ENCODE measurements around the gene TRIOBP. TPM values are rescaled to one million over a fixed set of nuclear protein-coding genes. Genes with fewer than 3 reads are reported as not detected.

TRIOBP gene
- total and polyA plus RNA-seq, 7 donors = 19.1 to 42.7 (median 24.6) TPM

DNA sequence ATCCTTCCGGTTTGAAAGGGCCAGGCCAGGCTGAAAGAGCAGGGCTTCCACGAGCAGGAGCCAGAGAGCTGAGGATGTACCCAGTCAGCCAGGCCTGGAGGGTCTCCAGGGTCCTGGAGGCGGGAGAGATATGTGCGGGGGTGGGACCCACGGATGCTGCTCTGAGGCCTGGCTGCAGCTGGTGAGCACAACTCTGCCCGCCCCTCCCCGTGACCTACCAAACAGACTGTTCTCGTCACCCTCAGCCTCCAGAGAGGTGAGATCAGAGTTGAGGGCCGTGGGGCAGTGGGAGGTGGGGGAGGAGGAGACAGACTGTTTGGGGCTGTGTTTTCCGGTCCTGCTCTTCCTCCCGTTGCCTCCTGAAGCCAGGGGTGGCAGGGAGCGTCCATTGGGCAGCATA lies 42.2 kb downstream of the TRIOBP start:
- intact Hi-C loops (cut with DNase I) = loop anchor here in 1 of 2 donors (5.0 kb wide), 1 partner anchor 42 kb away; the partner anchor contains the start of gene TRIOBP
- no peaks in the 10 kb centered on the region for H3K4me1 ChIP-seq

DNA sequence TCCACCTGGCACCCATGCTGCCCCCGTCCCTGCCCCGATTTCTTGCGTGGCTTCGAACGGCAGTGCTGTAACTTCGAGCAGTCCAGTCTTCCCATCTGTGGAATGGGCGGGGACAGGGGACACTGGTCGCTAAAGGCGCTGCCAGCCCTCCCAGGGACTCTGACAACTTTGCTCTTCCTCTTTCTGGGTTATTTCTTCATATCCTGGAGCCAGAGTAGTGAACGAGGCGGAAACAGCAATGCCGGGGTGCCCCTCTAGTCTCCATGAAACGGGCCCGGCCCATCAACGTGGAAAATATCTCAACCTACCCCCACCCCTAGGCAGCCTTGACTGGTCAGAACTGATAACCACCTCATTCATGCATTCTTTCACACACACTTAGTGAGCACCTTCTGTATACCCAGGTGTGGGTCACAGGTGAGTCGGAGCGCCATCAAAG lies 42.8 kb downstream of the TRIOBP start:
- TF ChIP-seq, protein P1, sequence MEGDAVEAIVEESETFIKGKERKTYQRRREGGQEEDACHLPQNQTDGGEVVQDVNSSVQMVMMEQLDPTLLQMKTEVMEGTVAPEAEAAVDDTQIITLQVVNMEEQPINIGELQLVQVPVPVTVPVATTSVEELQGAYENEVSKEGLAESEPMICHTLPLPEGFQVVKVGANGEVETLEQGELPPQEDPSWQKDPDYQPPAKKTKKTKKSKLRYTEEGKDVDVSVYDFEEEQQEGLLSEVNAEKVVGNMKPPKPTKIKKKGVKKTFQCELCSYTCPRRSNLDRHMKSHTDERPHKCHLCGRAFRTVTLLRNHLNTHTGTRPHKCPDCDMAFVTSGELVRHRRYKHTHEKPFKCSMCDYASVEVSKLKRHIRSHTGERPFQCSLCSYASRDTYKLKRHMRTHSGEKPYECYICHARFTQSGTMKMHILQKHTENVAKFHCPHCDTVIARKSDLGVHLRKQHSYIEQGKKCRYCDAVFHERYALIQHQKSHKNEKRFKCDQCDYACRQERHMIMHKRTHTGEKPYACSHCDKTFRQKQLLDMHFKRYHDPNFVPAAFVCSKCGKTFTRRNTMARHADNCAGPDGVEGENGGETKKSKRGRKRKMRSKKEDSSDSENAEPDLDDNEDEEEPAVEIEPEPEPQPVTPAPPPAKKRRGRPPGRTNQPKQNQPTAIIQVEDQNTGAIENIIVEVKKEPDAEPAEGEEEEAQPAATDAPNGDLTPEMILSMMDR (IDR thresholded peaks at IDR 0.05) = no peak
- H3K4me1 ChIP-seq = no peaks in the 10 kb centered on the region
- H3K36me3 ChIP-seq (ENCODE audit: insufficient read depth in 1 of 2, low read depth in 1 of 2) = no peaks in the 10 kb centered on the region
- no peak overlapping the region for H3K4me3 ChIP-seq
- ATAC-seq = no peak
- 81 to 83% (median 81%) methylated on average over 17 of the region's 17 CpGs for WGBS, 3 donors
- intact Hi-C loops (cut with DNase I) = loop anchor here (5.0 kb wide), 1 partner anchor 42 kb away; the partner anchor contains the start of gene TRIOBP (in 2 of the 2)
- H3K27ac ChIP-seq = peak overlapping the region; percentile 9
- DNase-seq = peak; percentile 49 to 68
- H3K9me3 ChIP-seq = no peaks in the 10 kb centered on the region
- peaks cover 0 to 5% (median 4%) of the 10 kb centered on the region in 3 donors for H3K27me3 ChIP-seq (ENCODE audit: insufficient read depth in 3 of 3, low read length in 2 of 3)

More for the DNA sequence above, 42.2 kb downstream of the TRIOBP start:
- Histone ChIP-seq H3K4me3 (no peak overlapping the region), H3K36me3 (ENCODE audit: insufficient read depth in 1 of 2, low read depth in 1 of 2) (no peaks in the 10 kb centered on the region), H3K27me3 (ENCODE audit: insufficient read depth in 3 of 3, low read length in 2 of 3) (peaks cover 0 to 5% (median 4%) of the 10 kb centered on the region in 3 donors), H3K9me3 (no peaks in the 10 kb centered on the region), H3K27ac (peak overlapping the region; percentile 9)
- peak; percentile 31 to 52 (median 39) for ATAC-seq
- peak; percentile 88 to 91 for DNase-seq
- TF ChIP-seq, protein P1 (IDR thresholded peaks at IDR 0.05) = no peak
- 37 to 40% (median 39%) methylated on average over 12 of the region's 12 CpGs for WGBS, 3 donors

DNA sequence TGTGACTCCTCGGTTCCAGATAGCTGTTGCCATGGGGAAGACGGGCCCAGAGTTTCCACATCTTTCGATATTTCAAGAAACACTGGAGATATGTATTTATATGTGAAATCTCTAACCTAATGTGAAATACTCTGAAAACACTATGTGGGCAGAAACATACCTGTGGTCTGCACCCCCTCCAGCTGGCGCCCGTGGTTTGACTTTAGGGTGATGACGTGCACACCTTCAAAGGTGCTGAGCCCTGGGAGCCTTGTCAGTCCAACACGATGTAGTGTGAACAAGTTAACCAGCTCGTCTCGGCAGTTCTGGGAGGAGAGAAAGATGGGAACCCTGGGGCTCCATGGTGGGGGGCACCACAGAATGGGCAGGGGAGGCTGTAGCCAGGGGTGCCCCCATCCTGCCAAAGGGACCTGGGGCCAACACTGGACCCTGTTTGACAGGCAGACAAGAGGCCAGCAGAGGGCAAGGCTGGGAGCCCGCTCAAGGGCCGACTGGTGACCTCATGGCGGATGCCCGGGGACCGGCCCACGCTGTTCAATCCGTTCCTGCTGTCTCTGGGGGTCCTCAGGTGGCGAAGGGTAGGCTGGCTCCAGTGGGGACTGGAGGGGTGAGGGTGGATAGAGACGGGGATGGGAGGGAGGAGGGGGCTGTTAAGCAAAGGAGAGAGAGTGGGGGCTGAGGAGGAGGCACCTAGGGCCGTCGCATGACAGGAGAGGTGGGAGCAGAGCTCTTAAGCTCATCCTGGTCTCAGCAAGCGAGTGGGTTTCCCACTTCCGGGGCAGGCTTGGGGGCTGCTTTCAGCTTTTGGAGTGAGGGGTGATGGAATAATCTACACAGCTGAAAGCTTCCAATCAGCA lies 43.8 kb downstream of the TRIOBP start:
- Histone ChIP-seq H3K4me1 (no peaks in the 10 kb centered on the region), H3K9me3 (no peaks in the 10 kb centered on the region), H3K27me3 (ENCODE audit: insufficient read depth in 3 of 3, low read length in 2 of 3) (peaks cover 0 to 5% (median 4%) of the 10 kb centered on the region in 3 donors), H3K27ac (no peak overlapping the region), H3K36me3 (ENCODE audit: insufficient read depth in 1 of 2, low read depth in 1 of 2) (no peaks in the 10 kb centered on the region), H3K4me3 (no peak overlapping the region)
- TF ChIP-seq, protein P1 (IDR thresholded peaks at IDR 0.05) = no peak
- WGBS, 3 donors = 54 to 72% (median 59%) methylated on average over 22 of the region's 22 CpGs
- intact Hi-C loops (cut with DNase I) = loop anchor here in 1 of 2 donors (5.0 kb wide), 1 partner anchor 43 kb away; the partner anchor contains the start of gene TRIOBP
- ATAC-seq = no peak
- DNase-seq = no peak

DNA sequence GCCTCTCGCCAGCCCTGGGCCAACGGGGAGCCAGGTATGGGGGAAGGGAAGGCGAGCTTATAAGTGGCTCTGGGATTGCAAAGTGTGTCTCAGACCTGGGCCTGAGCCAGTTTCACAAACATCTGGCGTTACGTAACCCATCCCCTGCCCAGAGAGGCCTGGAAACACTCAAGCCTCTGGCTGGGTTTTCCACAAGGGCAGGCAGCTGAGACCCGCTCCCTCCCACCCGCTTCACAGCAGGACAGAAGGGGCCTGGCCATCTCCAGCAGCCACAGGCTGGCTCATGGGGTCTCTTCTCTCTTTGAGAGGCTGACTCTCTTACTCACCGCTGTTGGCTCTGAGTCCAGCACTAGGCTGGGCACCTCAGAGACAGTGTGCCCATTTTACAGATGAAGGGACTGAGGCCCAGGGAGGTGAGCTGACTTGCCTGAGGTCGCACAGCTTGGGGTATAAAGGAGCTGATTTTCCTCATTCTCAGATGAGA lies 44.5 kb downstream of the TRIOBP start:
- Histone ChIP-seq H3K27me3 (ENCODE audit: insufficient read depth in 3 of 3, low read length in 2 of 3) (peaks cover 0 to 5% (median 4%) of the 10 kb centered on the region in 3 donors), H3K4me1 (no peaks in the 10 kb centered on the region), H3K4me3 (no peak overlapping the region), H3K9me3 (no peaks in the 10 kb centered on the region), H3K27ac (no peak overlapping the region), H3K36me3 (ENCODE audit: insufficient read depth in 1 of 2, low read depth in 1 of 2) (no peaks in the 10 kb centered on the region)
- WGBS, 3 donors = 33 to 42% (median 36%) methylated on average over 9 of the region's 9 CpGs
- peak; percentile 82 to 89 for DNase-seq
- intact Hi-C loops (cut with DNase I) = loop anchor here in 1 of 2 donors (5.0 kb wide), 1 partner anchor 44 kb away; the partner anchor contains the start of gene TRIOBP
- TF ChIP-seq, protein P1 (IDR thresholded peaks at IDR 0.05) = no peak
- peak in 3 of 4 donors; percentile 10 to 35 (median 21) for ATAC-seq
